COLO829 (cell line): Measurements from ENCODE around the gene NSG2.

ENCODE experiments used
- DNase-seq: peaks from one replicate; pipeline ENCODE4 v3.0.0; 2012; ENCODE audit warnings: low spot score

Gene NSG2

DNA sequence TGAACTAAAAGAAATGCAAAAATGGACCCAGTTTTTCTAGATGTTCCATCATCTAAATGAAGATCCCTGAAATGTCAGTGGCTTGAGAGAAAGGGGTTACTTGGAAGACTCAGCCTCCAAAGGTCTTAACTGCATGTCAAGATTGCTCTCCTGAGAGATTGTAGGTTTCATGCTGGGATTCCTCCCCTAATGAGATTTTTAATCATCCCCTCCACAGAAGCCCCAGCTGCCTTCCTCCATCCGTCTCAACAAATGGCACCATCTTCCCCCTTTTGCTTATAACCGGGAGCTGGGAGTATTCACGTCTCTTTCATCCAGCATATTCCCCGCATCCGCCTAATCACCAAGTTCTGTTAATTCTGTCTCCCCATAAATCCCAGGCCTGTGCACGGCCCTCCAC lies 104.5 kb downstream of the NSG2 start:
- DNase-seq: no peak

DNA sequence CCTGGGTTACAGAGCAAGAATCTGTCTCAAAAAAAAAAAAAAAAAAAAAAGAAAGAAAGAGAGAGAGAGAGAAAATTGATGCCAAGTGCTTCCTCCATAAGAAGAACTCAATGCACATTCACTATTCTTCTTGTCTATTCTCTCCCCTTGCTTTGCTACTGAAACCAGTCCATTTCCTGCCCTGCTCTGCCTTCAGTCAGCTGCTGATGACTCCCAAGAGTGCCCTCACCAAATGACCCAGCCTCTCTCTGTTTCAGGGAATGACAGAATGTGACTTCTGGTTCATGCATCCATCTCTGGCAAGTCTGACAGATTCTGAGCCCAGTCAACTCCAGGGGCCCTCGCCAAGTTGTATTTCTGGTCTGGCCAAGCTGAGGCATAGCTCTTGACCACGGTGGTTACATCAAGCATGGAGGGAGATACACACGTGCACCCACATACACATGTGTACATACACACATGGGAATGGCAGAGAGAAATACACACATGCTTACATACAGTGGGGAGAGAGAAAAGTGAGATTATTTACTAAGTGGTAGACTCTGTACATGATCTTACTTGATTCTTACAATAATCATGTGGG lies 106.2 kb downstream of the NSG2 start:
- no peak for DNase-seq

DNA sequence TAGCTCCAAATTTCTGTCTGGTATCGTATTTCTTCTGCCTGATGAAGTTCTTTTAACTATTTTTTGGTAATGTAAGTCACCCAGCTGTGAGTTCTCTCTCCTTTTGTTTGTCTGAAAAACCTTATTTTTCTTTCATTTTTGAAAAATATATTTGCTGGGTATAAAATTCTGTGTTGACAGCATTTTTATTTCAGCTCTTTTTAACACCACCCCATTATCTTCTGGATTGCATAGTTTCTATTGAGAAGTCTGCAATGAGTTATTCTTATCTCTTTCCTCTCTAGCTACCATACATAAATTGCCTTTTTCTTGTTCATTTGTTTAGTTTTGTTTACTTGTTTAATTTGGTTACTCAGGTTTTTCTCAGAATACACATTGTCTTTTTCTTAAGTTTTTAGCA lies 109.1 kb downstream of the NSG2 start:
- DNase-seq: no peak

DNA sequence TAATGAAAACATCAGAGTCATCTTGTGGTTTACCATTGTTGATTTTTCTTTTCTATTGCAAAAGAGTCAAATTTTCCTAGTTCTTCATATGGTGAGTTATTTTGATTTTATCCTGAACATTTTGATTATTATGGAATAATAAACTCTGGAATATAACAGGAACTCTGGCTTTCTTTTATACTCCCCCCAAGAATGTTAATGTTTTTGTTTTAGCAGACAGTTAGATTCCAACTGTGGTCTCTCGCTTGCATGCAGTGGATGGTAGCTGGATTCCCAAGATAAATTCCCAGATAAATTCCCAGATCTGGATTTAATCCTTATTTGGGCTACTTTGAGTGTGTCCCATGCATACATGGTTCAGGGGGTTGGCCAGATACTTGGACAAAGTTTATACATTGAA lies 109.8 kb downstream of the NSG2 start:
- DNase-seq: no peak

DNA sequence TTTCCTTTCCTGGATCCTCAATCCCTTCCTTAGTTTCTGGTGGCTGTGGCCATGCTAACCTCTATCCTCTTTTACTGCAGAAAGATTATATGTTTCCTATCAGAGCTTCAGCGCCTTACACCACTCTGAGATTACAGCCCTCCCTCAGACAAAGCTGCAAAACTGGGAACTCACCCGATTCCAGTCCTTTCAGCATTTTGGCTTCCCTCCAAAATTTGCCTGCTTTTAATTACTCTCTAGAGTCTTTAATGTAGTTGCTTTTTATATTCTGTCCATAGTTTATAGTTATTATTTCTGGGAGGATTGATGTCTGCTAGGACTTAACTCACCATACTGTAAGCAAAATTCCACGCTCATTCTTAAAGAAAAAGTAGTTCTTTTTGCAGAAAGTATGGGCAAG lies 110.2 kb downstream of the NSG2 start:
- DNase-seq: no peak

DNA sequence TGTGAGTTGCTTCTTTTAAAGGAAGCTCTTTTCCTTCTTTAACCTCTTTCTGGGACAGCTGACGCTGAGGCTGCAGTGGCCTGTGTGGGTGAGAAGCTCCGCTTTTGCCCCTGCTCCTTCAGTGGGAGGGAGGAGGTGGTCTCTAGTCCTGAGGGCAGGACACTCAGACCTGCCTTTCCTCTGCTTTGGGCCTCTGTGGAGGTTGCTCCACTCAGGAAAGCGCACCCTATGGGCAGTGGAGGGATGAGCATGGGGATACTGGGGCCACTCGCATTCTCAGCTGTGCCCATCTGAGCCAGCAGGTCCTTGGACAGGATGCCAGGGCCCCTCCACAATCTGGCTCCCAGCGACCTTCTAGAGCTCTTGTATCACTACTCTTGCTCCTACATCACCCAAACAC lies 111.5 kb downstream of the NSG2 start:
- DNase-seq: no peak
